ENCODE results near the gene RASGRF1. TPM values are rescaled to one million over a fixed set of nuclear protein-coding genes. Genes with fewer than 3 reads are reported as not detected.

RASGRF1 gene
- total and polyA plus RNA-seq, 9 of the 15 experiments (the other 6 are each of a cell fraction or from before 2014, with no cell fraction given): 0.03 to 0.58 (median 0.06) TPM; not detected in 1

GRCh38 chr15:78932258-78932808, 158.2 kb downstream of the RASGRF1 start:
- POLR2A ChIA-PET: interaction anchor here (1.4 to 1.9 kb wide), 2 partner anchors 9 to 10 kb away, joined by 4 to 6 read pairs; no protein-coding TSS in a partner anchor
- Histone ChIP-seq H3K27ac (ENCODE audit: extremely low read depth, low read depth, low read length) (no peak overlapping the region), H3K79me2 (ENCODE audit: control insufficient read depth, insufficient read depth, low read length) (peaks cover 7% of the 10 kb centered on the region; the same call in 1 of the 3 replicates), H3K36me3 (ENCODE audit: control insufficient read depth, insufficient read depth, low read length) (peaks cover 77% of the 10 kb centered on the region; the same call in 2 of the 3 replicates), H4K20me1 (replicated peaks; ENCODE audit: control insufficient read depth, insufficient read depth, low read length) (no peaks in the 10 kb centered on the region), H3K27me3 (ENCODE audit: control insufficient read depth in 2 of 2, insufficient read depth in 2 of 2, low read length in 2 of 2) (no peaks in the 10 kb centered on the region), H3K9me3 (replicated peaks; ENCODE audit: control insufficient read depth, insufficient read depth, low read depth, low read length) (no peaks in the 10 kb centered on the region), H2AFZ (ENCODE audit: low read depth, low read length) (no peak overlapping the region), H3K4me2 (ENCODE audit: insufficient read depth, low read length) (no peak overlapping the region), H3K9me1 (ENCODE audit: control insufficient read depth, insufficient read depth, low read length) (no peaks in the 10 kb centered on the region), H3K4me1 (replicated peaks in 1 of 2; ENCODE audit: control insufficient read depth in 2 of 2, insufficient read depth in 2 of 2, low read length in 2 of 2) (peaks cover 15 to 38% of the 10 kb centered on the region in 2 experiments), H3K4me3 (no peak overlapping the region), H3K9ac (ENCODE audit: insufficient read depth in 1 of 2, low read depth in 2 of 2, low read length in 2 of 2) (peak overlapping the region in 1 of 2 experiments; percentile 73; a peak in 2 of 4 replicates)
- DNase-seq (ENCODE audit: extremely low read depth in 1 of 4, low spot score in 3 of 4) (no peak), ATAC-seq (no peak), FAIRE-seq (no peak)
- CTCF ChIA-PET (ENCODE audit: low intra/inter-chr PET ratio): no interaction called here
- intact Hi-C loops (cut with micrococcal nuclease) (no loop called here), in situ Hi-C loops (cut with MboI) (no loop called here)
- BruUV-seq (replicated peaks): no TSS peak
- 94% methylated on average over 10 of the region's 13 CpGs for WGBS (ENCODE audit: insufficient coverage, low coverage, missing lambda C conversion rate)
- TF ChIP-seq POLR2G (IDR thresholded peaks at IDR 0.05; ENCODE audit: low read depth, low read length) (peak; percentile 52; the same call in 1 of the 2 replicates), ZNF354B (CRISPR knock-in tag; IDR thresholded peaks at IDR 0.05) (no peak), RBFOX2 (IDR thresholded peaks at IDR 0.05; ENCODE audit: low read depth, low read length) (peak; percentile 47; the same call in 1 of the 2 replicates)
